ENCODE data around the gene EBLN2.

EBLN2 gene

GRCh38 chr3:73107676-73108187 lies 46.3 kb downstream of the EBLN2 start:
- DNase-seq (ENCODE audit: low read depth): no peak

GRCh38 chr3:73108750-73109149 lies 47.3 kb downstream of the EBLN2 start:
- no peak for DNase-seq (ENCODE audit: low read depth)

GRCh38 chr3:73110530-73110929 lies 49.1 kb downstream of the EBLN2 start:
- no peak for DNase-seq (ENCODE audit: low read depth)

All from T-helper 22 cell (primary cell).